UCSD-AML1 (cell line): ENCODE data around the gene ZBTB33.

ENCODE experiments used
- DNase-seq: peaks from one replicate; lab custom pipeline; 2025; ENCODE audit not compliant: unreplicated experiment; lab: John Stamatoyannopoulos, UW

The ZBTB33 gene

DNA sequence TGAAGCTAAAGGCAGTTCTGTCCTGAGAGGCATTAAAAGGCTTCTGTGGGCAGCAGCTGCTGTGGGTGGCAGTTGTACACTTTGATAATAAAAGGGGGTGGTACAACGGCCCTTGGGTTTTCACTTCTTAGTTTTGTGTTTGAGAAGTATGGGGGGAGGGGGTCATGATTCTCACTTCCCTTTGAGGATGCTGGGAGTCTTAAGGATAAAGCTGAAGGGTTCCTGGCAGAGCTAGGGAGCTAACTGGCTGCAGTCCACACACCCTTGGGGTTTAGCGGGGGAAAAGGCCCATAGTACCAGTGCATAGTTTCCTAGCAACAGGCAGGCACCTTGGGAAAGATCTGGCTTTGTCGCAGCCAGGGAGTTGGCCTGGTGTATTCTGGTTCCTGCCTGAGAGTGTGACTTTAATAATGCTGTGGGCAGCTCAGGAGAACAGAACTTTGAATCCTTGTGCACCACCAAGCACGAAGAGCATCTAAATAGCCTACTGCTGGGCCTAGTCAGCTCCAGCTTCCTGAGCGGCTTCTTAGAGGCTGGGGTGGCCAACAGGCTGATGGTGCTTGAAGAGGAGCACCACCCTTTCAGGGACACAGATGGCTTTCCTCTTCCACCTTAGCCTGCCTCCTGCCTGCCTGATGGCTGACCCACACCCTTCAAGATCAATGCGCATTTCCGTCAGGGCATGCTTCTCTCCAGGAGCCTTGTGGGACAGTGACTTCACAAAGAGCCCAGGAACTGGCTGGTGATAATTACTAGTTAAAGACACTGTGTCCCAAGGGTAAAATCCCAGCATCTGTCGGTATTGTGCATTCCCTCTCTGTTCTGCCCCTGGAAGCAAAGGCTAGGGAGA lies 12.5 kb downstream of the ZBTB33 start:
- no peak for DNase-seq

DNA sequence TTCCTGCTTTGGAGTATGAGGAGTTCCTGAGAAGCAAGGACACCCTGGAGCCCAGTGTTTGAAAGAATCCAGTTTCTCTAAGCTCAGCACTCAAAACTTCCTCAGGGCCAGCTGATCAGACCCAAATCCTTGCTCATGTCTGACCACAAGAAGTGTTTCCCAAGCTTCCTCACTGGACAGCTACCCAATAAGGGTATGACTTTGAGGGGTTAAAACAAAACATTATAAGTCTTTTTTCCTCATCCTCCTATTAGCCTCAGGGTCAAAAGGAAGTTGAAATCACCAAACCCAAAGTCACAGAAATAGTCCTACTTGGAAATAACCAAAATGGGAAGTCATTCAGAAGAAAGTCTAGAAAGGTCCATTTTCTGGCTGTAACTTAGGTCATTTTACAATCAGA lies 13.7 kb downstream of the ZBTB33 start:
- DNase-seq: no peak

DNA sequence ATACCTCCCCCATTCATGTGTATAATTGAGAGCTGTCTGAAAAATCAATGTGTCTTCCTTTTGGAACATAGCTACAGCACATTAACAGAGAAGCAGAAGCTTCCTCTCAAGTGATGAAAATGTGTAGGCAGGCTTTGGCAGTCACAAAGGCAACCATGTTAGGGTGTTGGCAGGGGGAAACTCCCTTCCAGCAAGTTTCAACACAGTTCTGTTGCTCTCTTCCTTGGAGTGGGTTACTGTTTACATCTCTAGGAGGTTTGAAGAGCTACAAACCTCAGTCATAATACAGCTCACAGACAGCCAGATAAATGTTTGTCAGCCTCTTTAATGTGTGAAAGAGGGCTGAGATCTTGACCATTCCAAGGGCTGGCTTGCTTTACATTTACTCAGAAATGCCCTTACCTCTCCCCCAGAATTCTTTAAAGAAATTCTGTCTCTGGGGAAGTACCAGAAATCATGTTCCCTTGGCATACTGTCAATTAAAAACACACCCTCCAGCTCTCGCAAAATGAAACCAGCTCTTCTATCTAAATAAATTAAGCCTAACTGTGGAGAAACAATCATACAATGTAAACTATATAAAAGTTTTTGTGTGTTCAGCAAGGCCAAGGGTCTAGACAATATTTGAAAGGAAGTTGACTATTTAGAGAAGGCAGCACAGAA lies 18.9 kb downstream of the ZBTB33 start:
- DNase-seq: no peak

DNA sequence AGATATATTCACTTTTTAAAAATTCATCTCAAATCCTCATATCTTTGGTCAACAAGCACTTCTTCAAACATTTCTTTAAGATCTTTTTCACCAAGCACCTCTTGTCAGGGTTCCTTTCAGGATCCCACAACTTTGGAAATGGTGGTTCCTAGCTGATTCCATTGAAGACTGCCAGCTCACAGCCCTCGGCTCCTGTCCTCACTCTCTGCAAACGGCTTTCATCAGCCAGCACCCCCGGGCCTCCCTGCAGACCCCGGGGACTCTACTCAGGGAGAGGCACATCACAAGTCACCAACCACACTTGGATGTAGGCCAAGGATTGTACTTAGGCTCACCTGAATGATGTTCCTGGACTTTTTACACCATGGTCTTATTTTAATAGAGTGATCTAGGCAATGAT lies 20.0 kb downstream of the ZBTB33 start:
- no peak for DNase-seq

DNA sequence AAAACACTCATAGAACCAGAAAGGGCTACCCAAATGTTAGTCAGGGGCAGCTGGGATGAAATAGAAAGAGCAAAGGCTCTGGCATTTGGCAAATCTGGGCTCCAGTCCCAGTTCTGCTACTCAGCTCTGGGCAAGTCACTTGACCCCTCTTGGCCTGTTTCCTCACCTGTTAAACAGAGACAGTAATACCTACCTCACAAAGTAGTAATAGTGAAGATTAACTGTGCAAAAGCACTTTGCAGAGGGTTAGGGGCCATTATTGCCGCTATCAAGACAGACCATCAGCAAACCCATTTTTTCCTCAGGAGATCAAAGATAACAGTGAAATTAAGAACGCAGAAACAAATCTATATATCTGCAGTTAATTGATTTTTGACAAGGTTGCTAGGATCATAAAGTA lies 20.6 kb downstream of the ZBTB33 start:
- no peak for DNase-seq

DNA sequence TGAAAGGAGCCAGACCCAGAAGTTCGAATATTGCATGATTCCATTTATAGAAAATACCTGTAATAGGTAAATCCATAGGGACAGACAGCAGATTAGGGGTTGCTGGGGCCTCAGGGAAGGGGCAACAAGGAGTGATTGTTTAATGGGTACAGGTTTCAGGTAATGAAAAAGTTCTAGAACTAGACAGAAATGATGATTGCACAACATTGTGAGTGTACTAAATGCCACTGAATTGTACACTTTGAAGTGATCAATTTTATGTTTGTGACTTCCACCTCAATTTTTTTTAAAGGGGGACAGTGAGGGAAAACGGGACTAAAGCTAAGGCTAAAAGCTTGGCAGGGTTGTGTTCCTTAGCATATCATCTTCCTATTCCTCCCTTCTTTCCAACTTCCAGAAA lies 23.5 kb downstream of the ZBTB33 start:
- DNase-seq: no peak

DNA sequence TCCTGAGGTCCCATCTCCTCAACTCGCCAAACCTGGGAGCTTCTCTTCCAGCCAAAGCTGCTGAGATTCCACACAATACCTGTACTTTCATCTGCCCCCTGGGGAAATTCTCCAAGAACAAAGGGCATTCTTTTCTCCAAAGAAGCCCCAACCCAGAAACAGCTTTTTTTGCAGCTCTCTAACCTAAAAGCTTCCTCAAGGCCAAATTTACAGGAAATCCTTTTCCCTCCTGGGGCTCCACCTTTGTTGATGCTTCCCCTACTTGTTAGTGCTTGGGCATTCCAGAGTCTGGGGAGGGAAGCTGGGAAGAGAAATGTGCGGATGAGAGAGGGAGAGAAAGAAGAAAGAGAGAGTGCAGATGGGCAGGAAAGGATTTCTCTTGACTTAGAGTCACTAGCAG lies 24.3 kb downstream of the ZBTB33 start:
- DNase-seq: no peak

DNA sequence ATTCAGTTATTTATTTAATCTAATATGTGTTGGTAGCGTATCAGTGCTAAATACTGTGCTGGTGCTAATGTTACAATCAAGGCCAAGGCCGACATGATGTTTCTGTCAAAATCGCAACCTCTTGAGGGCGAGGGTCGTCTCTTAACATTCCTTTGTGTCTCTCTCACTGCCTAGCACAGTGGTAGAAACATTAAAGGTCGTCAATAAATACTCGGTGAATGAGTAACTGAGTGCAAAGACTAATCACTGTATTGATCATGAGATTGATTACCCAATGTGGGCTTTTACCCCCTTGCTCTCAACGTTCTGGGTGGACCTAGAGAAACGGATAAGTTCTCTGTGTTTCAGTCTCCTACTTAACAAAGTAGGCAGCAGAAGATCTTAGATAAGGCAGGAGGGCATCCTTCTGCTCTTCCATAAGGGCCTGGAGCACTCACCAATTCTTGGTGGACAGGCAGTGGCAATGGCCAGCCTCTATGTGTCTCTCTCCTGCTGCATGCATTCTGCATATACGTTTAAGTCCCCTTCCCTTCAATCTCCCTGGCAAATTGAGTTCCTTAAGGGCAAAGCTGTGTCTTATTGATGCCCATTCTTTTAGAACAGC lies 30.5 kb downstream of the ZBTB33 start:
- no peak for DNase-seq

DNA sequence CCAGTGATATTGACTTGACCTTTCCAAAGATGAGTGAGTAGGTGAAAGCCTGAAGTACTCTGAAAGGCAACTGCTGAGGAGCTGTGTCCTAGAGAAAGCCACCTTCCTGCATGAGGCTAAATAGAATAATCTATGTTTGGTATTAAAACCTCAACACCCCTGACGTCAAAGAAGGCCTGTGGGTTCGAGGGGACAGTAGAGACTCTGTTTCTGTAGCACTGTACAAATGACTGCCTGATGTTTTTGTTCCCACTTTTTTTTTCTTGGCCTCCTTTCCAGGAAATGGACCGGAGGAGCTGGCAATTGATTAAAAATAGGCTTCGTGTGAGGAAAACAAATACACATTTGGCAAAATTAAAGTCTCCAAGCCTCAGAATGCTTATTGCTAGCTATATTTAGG lies 31.1 kb downstream of the ZBTB33 start:
- no peak for DNase-seq

DNA sequence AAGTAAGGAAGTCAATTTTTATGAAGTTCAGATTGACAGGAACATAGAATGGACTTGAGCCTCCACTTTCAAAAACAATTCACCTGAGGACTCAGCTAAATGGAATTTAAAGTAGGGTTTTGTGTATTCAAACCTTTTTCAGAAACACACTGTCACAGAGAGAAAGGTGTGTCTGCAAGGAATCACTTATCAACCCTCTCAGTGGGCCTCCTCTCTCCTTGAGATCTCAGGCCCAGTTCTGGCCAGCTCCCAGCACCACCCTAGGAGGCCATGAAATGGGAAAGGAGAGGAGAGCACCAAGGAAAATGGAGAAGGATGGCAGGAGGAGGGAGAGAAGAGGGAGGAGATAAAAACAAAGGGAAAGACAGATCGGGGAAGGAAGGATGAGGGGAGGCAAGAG lies 32.1 kb downstream of the ZBTB33 start:
- no peak for DNase-seq

DNA sequence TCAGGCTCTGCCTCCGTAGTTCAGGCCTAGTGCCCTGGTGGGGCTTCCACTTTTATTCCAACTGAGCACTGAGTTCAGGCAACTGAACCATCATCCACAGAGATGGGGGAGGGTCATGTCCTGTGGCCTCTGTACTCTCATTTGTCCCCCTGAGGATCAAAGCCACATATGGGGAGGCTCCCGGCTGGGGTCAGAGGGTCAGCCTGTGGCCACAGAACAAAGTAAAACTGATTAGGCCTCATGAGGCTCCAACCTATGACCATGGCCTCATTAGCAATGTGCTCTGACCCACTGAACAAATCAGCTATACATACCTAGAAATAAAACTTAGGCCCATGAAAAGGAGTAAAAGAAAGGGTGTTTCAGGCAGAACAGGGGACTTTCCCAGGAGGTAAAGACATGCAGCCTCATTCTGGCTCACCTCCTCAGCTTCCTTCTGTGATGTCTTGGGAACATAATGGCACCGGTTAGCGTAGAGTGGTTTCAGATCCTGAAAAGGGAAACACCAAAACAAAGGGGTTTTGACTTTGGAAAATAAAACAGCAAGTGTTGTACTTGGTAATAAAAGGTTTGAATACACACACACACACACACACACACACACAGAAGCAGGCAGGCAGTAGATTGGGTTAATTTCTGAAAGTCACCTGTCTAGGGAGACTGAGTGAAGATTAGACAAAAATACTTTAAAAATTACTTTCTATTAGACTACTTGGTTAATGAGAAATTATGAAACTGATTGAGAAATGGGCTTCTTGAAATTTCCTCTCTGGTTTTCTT lies 36.3 kb downstream of the ZBTB33 start:
- no peak for DNase-seq

DNA sequence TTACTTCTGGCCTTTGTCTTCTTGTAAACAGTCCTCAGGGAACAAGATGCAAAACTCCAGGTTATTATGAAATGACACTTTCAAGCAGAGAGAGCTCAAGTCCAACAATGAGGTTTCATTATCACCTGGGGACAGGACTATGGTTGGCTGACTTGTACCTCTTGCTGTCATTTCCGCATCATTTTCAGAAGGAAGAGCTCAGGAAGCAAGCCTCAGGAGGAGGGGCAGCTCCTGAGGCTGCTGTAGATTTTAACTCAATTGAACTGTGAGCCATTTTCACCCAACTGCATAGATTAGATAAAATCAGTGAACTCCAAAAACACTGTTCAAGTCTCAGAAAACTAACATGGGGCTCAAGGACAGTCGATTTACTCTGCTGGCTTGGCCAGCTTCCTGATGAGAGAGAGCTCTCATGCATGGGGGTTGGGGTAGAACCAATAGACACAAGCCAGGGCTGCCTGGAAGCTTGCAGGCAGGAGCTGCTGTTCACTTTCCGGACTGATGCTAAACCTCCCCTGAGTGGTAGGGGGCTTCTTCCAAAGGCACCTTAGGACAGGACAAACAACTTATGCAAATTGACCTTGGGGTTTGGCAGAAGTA lies 37.0 kb downstream of the ZBTB33 start:
- DNase-seq: no peak

DNA sequence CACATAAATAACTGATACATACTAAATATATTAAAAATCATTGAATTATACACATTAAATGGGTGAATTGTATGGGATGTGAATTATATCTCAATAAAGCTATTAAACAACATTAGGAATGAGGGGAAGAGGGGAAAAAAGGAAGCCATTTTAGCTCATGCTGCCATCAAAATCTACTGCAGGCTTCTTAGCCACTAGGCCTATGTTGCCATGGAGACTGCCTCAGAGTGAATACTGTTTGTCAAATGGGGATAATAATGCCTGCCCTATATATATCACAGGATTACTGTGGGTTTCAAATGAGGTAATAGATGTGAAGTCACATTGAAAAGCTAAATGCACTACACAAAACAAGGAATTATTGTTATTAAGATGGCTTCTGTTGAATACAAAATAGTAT lies 39.5 kb downstream of the ZBTB33 start:
- DNase-seq: no peak

DNA sequence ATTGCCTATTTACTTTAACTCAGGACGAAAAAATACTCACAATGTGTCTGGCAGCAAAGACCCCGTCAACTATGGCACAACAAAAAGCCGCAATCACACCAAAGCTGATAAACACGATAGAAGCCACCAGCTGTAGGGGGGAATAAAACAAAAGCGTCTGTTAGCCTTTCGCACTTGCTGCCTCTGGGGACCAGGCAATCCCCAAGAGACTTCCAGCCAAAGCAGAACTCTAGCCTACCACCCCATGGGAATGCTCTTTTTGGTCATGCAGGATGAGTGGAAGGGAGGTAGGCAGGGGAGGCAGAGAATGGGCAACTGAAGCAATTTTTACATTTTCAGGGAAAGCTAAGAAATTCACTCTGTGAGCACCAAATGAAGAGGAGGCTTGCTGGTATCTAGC lies 40.6 kb downstream of the ZBTB33 start:
- no peak for DNase-seq

DNA sequence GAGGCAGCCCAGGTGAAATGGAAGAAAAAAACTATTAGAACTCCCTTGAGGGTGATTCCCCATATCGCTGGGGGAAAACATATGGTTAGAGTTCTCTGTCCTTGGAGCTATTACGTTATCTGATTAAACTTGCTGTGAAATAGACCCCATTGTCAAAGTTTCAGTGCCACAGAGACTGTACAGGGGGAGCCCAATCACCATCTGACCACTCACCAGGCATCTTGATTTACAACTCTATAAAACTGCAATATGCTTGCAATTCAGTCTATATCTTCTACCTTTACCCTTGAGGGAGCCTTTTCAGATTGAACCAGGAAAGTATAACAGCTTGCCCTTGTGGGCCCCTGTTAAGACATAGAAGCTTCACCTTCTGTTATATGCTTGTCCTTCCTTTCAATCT lies 42.4 kb downstream of the ZBTB33 start:
- no peak for DNase-seq

DNA sequence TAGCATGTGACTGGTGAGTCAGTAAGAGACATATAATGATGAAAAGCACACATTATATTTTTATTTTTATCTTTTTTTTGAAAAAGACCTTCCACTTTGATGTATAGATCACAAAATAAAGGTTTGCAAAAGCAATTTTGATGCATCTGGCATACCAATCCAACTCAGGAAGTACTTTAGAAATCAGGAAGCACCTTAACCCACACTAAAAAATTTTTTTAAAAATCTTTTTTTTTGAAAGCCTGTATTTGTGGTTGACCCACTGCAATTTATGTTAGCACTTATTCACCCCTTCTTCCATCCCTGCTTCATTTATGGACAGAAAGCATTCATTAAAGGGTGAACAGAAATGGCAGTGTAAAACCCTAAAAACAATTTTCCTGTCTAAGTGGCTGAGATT lies 44.0 kb downstream of the ZBTB33 start:
- no peak for DNase-seq

DNA sequence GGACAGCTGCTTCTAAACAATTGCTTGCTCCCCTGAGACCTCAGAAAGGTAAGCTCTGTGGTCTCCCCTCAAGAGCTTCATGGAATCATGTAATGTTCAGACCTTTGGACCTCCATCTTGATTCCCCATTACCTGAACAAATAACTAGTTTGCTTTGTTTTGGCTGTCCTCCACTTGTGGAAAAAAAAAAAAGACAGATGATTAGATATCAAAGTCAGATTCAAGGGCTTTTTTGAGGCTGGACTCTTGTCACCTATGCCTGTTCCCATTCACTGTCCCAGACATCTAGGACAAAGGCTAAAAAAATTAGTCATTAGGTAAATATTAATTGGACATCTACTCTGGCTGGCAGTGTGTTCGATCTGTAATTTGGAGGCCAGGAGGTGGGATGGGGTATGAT lies 47.3 kb downstream of the ZBTB33 start:
- no peak for DNase-seq

DNA sequence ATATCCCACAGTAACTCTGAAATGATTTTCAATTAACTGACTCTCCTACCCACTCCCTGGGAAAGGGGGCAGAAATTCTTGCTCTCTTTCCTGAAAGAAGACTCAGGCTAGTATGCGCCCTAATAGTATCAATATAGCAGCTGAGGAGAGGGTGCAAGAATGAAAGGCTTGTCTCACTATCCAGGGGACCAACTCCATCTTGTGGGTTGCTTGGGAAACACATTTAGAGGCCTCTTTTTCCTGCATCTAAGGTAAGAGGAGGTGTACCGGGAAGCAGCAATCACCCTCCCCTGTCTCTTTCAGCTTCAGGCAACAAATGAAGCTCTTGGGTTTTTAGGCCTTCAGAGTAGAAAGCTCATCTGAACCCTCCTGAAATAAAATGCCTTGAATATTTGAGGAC lies 49.3 kb downstream of the ZBTB33 start:
- no peak for DNase-seq

DNA sequence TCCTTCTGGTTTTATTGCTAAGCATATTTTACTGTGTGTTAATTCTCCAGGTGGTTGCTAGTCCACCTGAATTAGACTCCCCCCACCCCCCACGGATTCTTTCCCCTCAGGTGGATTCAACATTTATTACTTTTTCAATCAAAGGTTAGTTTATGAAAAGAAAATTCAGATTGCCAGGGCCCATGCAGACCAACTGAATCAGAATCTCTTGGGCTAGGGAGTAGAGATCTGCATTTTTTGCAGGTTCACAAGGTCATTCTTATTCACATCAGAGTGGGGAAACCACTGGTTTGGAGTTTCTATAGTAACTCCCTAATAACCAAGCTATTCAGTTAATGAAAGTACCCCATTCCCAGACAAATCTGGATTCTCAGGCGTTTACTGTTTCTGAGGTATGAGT lies 50.9 kb downstream of the ZBTB33 start:
- no peak for DNase-seq

DNA sequence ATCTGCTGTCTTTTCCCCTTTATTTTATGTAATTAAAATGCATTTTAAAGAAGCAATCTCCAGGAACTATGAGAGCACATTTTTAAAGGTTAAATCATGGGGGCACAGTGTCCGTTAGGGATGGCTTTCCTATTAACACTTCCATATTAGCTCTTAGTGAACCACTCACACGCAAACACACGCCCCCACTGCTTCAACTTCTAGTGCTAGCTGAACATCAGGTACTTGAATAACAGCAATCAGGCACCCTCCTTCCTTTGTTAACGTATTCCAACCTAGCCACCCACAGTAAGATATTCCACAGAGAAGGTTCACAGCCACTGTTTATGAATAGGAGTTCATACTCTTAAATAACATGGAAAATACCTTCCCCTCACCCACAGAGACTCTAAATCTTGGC lies 51.3 kb downstream of the ZBTB33 start:
- DNase-seq: no peak

DNA sequence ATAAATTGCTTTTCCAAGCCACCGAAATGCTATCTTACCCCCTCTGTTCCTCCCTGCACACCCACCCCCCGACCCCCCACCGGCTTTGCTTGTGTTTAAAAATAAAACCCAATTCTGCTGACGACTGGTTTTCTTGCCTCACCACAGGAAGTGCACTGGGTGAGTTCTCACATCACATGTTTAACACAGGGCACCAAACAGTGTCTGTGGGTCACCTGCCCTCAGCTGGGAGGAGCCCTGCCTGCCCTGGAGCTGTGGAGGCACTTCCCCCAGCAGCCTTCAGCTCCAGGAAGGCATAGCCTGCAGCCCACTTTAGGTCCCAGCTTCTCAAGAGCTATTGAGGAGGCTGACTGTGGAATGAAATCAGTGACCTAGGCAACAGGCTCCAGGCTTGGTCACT lies 51.8 kb downstream of the ZBTB33 start:
- peak; percentile 42 for DNase-seq
